Vagina (tissue), 2 donors: ENCODE measurements around the gene PAIP2B.

Experiments
- CTCF ChIP-seq, 3 experiments: fragments of 450-650 bp in 2 of 3; fragments of 200-600 bp in 1 of 3; sonication (generic) in 1 of 3; IDR thresholded peaks; one replicate each; pipeline ENCODE4 v1.5.1; 2017 to 2019; ENCODE audit warnings: antibody characterized with exemption in 3 of 3, mild to moderate bottlenecking in 2 of 3, moderate library complexity in 2 of 3
- POLR2AphosphoS5 ChIP-seq, 2 donors: sonication (generic); formaldehyde crosslinking; IDR thresholded peaks; one replicate each; pipeline ENCODE4 v1.9.0; 2017; ENCODE audit warnings: antibody characterized with exemption in 2 of 2, mild to moderate bottlenecking in 2 of 2, low read depth in 1 of 2; ENCODE audit not compliant: insufficient read depth in 1 of 2

DNA sequence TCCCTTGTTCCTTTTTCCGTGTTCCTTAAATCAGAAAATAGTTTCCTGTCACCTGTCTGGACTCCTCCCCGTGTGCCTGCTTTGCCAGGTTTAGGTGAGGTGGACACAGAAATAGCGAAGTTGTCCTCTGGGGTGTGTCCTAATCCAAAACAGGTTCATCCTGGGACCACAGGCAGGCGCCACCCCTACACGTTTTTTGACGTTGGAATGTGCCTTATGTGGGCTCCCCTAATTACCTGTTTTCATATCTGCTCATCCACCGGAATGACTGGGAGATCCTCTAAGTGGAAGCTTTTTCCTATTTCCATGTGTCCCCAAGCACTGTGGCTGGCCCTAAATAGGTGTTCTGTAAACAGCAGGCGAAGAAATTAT lies 49.0 kb upstream of the PAIP2B start:
- TF ChIP-seq POLR2AphosphoS5 (IDR thresholded peaks at IDR 0.05; ENCODE audit: insufficient read depth in 1 of 2, low read depth in 1 of 2) (no peak), CTCF (IDR thresholded peaks at IDR 0.05) (no peak)
